HG03457 (cell line): ENCODE data around the gene LRRC61.
"Not testable (repeated sequence)": the region's sequence is repeated elsewhere in the genome, so short reads cannot be mapped to it uniquely, and the experiment has no call there.

Source experiments
- ATAC-seq: cut with Tn5 transposase; IDR thresholded peaks from one replicate; pipeline ENCODE4 v1.9.1; 2021; ENCODE audit warnings: moderate number of reproducible peaks; ENCODE audit not compliant: unreplicated experiment

Gene LRRC61

GRCh38 chr7:150306377-150306776 is 16.8 kb upstream of the LRRC61 start:
- not testable (repeated sequence) for ATAC-seq

GRCh38 chr7:150307129-150307528 is 16.0 kb upstream of the LRRC61 start:
- ATAC-seq, result no peak

GRCh38 chr7:150307904-150308303 is 15.3 kb upstream of the LRRC61 start:
- no peak for ATAC-seq

GRCh38 chr7:150308575-150308974 is 14.6 kb upstream of the LRRC61 start:
- ATAC-seq, result no peak

- ATAC-seq, result no peak
Observed at GRCh38 chr7:150311146-150311545, 12.0 kb upstream of the LRRC61 start.

GRCh38 chr7:150311711-150312110 is 11.4 kb upstream of the LRRC61 start:
- ATAC-seq, result no peak

- not testable (repeated sequence) for ATAC-seq
Observed at GRCh38 chr7:150312649-150313366, 10.3 kb upstream of the LRRC61 start.

- no peak for ATAC-seq
Observed at GRCh38 chr7:150313367-150313809, 9.8 kb upstream of the LRRC61 start.

- no peak for ATAC-seq
Observed at GRCh38 chr7:150313870-150314269, 9.3 kb upstream of the LRRC61 start.

- no peak for ATAC-seq
Observed at GRCh38 chr7:150314639-150315239, 8.4 kb upstream of the LRRC61 start.

GRCh38 chr7:150316987-150317386 is 6.2 kb upstream of the LRRC61 start:
- not testable (repeated sequence) for ATAC-seq

- ATAC-seq, result no peak
Observed at GRCh38 chr7:150317748-150318444, 5.3 kb upstream of the LRRC61 start.

GRCh38 chr7:150321788-150322113 is 1.4 kb upstream of the LRRC61 start:
- ATAC-seq, result no peak

GRCh38 chr7:150322114-150322832 is 882 bp upstream of the LRRC61 start:
- no peak for ATAC-seq

- no peak for ATAC-seq
Observed at GRCh38 chr7:150323682-150324372, 672 bp downstream of the LRRC61 start.

GRCh38 chr7:150324373-150324961 is 1.3 kb downstream of the LRRC61 start:
- no peak for ATAC-seq

- ATAC-seq, result no peak
Observed at GRCh38 chr7:150325110-150325611, 2.0 kb downstream of the LRRC61 start.

- no peak for ATAC-seq
Observed at GRCh38 chr7:150325901-150326300, 2.7 kb downstream of the LRRC61 start.

GRCh38 chr7:150326657-150327268 is 3.6 kb downstream of the LRRC61 start:
- ATAC-seq, result no peak

GRCh38 chr7:150327308-150327707 is 4.2 kb downstream of the LRRC61 start:
- no peak for ATAC-seq
